Testis (tissue), 2 donors: ENCODE data around the gene SUPT3H.

Experiments used
- POLR2A ChIP-seq: fragments of 450-650 bp; IDR thresholded peaks from one replicate; pipeline ENCODE4 v1.6.1; 2017; ENCODE audit warnings: antibody characterized with exemption, mild to moderate bottlenecking, moderate library complexity
- TF ChIP-seq, protein P1 (sequence below), 3 experiments: fragments of 450-650 bp in 2 of 3; fragments of 200-600 bp in 1 of 3; sonication (generic) in 1 of 3; IDR thresholded peaks; one replicate each; pipeline ENCODE4 v1.5.1; 2016 to 2019; ENCODE audit warnings: antibody characterized with exemption in 3 of 3, mild to moderate bottlenecking in 2 of 3, moderate library complexity in 1 of 3

DNA sequence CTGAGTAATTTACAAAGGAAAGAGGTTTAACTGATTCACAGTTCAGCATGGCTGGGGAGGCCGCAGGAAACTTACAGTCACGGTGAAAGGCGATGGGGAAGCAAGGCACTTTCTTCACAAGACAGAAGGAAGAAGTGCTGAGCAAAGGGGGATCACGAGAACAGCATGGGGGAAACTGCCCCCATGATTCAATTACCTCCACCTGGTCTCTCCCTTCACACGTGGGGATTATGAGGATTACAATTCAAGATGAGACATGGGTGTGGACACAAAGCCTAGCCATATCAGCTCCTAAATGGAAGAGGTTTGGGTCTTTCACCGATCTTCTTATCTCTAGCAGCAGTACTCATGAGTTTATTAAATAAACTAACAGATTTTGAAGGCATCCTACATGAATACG is 202.5 kb downstream of the SUPT3H start:
- TF ChIP-seq, protein P1, sequence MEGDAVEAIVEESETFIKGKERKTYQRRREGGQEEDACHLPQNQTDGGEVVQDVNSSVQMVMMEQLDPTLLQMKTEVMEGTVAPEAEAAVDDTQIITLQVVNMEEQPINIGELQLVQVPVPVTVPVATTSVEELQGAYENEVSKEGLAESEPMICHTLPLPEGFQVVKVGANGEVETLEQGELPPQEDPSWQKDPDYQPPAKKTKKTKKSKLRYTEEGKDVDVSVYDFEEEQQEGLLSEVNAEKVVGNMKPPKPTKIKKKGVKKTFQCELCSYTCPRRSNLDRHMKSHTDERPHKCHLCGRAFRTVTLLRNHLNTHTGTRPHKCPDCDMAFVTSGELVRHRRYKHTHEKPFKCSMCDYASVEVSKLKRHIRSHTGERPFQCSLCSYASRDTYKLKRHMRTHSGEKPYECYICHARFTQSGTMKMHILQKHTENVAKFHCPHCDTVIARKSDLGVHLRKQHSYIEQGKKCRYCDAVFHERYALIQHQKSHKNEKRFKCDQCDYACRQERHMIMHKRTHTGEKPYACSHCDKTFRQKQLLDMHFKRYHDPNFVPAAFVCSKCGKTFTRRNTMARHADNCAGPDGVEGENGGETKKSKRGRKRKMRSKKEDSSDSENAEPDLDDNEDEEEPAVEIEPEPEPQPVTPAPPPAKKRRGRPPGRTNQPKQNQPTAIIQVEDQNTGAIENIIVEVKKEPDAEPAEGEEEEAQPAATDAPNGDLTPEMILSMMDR (IDR thresholded peaks at IDR 0.05), result no peak
- TF ChIP-seq POLR2A, result no peak
